Stomach (tissue), 9 donors: ENCODE results near the gene RPS19. TPM values are rescaled to one million over a fixed set of nuclear protein-coding genes. Genes with fewer than 3 reads are reported as not detected.

Source experiments
- DNase-seq, 2 donors: peaks; one replicate each; pipeline versions ENCODE4 v3.0.0 to v3.0.0-alpha.2; 2013 to 2019
- H3K27ac ChIP-seq, 5 donors: fragments of 200-600 bp in 4 of 5; sonication (generic) in 4 of 5; one replicate each; pipeline ENCODE4 v1.5.1; 2013 to 2019; ENCODE audit warnings: mild to moderate bottlenecking in 1 of 5, moderate library complexity in 1 of 5
- H3K27me3 ChIP-seq, 3 donors: fragments of 200-600 bp; sonication (generic); one replicate each; pipeline ENCODE4 v1.5.1; 2017 to 2019; ENCODE audit warnings: mixed run types in 1 of 3
- H3K36me3 ChIP-seq, 4 donors: fragments of 200-600 bp; sonication (generic); 1 replicate in 3 of 4; 2 replicates in 1 of 4; pipeline ENCODE4 v1.5.1; 2016 to 2019
- H3K4me1 ChIP-seq, 4 donors: fragments of 200-600 bp; sonication (generic); one replicate each; pipeline ENCODE4 v1.5.1; 2016 to 2019
- H3K4me3 ChIP-seq, 4 donors: fragments of 200-600 bp; sonication (generic) in 3 of 4; one replicate each; pipeline ENCODE4 v1.5.1; 2016 to 2019; ENCODE audit warnings: mild to moderate bottlenecking in 1 of 4
- H3K9me3 ChIP-seq, 4 donors: fragments of 200-600 bp; sonication (generic); one replicate each; pipeline ENCODE4 v1.5.1; 2016 to 2019
- CTCF ChIP-seq, 7 experiments: fragments of 450-650 bp in 4 of 7; fragments of 200-600 bp in 3 of 7; sonication (generic) in 3 of 7; IDR thresholded peaks; one replicate each; pipeline ENCODE4 v1.5.1; 2016 to 2019; ENCODE audit warnings: antibody characterized with exemption in 7 of 7, control low read depth in 2 of 7, mild to moderate bottlenecking in 1 of 7
- EP300 ChIP-seq: sonication (generic); formaldehyde crosslinking; IDR thresholded peaks from one replicate; pipeline ENCODE4 v1.6.1; 2017; ENCODE audit warnings: antibody characterized with exemption
- POLR2A ChIP-seq, 4 donors: fragments of 450-650 bp; IDR thresholded peaks; one replicate each; pipeline ENCODE4 v1.6.1; 2016; ENCODE audit warnings: antibody characterized with exemption in 4 of 4, control low read depth in 2 of 4, mild to moderate bottlenecking in 1 of 4, moderate library complexity in 1 of 4
- POLR2AphosphoS5 ChIP-seq, 3 donors: sonication (generic); formaldehyde crosslinking; IDR thresholded peaks; one replicate each; pipeline ENCODE4 v1.6.1; 2016; ENCODE audit warnings: antibody characterized with exemption in 3 of 3
- WGBS, 5 donors: extraction: QIAGEN DNeasy Blood & Tissue Kit in 3 of 5; methylation state at CpG; one replicate each; pipeline versions ENCODE4 v1.1.5 to v1.1.7; 2013 to 2018; 5-methylcytosine and 5-hydroxymethylcytosine counted together
- intact Hi-C: fragments of 100-400 bp; cut with DNase I; formaldehyde crosslinking; loops from one replicate; pipeline ENCODE4 v1.15.1; 2023; ENCODE audit warnings: low total_unique reads
- polyA plus RNA-seq, 3 donors: library from polyadenylated mRNA; stranded (reverse); fragments of 200-250 nt; gene quantifications; one replicate each; pipeline ENCODE4 v1.2.3, GENCODE V29; 2013
- total RNA-seq, 5 donors: library from RNA; depleted of rRNA; stranded (reverse); fragments of >200 nt; gene quantifications; one replicate each; pipeline versions ENCODE4 v1.1.0 to v1.2.3, GENCODE V29; 2014 to 2016
- donor health status: healthy with polysubstance abuse.
- donor health status: Bipolar disorder and iron deficiency.
- donor health status: healthy.

Gene RPS19
- total and polyA plus RNA-seq, 8 donors, result 394 to 4,242 (median 1,438) TPM

DNA sequence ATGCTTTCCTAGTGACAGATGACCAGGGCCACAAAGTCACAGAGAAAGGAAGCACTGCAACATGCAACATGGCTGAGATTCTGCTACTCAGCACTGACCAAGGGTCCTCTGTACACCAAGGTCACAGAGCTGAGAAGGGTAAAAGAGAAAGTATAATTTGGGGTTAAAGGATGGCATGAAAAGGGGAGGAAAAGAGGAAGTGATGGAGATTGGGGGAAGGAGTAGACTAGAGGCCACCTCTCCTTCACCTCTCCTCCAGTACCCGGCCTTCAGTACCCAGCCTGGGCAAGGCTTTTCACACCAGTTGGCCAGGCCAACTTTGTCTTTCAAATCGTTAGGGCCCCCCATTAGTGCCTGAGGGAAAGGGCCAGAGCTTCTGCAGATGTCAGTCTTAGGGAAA is 6.3 kb upstream of the RPS19 start:
- no peak for DNase-seq
- WGBS, 5 donors, result 63 to 76% (median 69%) methylated on average over 2 of the region's 2 CpGs
- no peak overlapping the region for H3K27ac ChIP-seq
- H3K9me3 ChIP-seq, result no peaks in the 10 kb centered on the region
- H3K27me3 ChIP-seq, result peaks cover 0 to 21% (median 0%) of the 10 kb centered on the region in 3 donors
- no peak overlapping the region for H3K4me3 ChIP-seq
- peaks cover under 1 to 5% (median 3%) of the 10 kb centered on the region in 4 donors for H3K4me1 ChIP-seq
- H3K36me3 ChIP-seq, result no peaks in the 10 kb centered on the region
- TF ChIP-seq EP300, result no peak
- no peak for TF ChIP-seq POLR2A (IDR thresholded peaks at IDR 0.05)
- no peak for TF ChIP-seq CTCF (IDR thresholded peaks at IDR 0.05)
- no peak for TF ChIP-seq POLR2AphosphoS5 (IDR thresholded peaks at IDR 0.05)
- intact Hi-C loops, result no loop called here

DNA sequence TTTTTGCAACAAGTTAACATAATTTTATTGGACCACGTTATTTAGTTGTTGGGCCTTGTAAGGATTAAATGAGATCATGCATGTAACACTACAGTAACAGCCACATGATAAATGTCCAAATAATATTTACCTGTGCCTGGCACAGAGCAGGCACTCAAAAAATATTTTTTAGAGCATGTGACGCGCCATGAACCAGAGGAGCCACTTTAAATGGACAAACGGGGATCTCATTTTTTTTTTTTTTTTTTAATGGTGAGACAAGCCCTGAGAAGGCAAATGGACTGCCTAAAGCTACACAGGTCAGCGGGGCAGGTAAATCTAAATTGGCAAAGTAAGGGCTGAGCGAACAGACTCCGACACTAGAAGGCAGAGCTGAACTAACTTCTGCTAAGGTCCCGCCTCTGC is 840 bp upstream of the RPS19 start:
- TF ChIP-seq EP300 (no peak), POLR2AphosphoS5 (IDR thresholded peaks at IDR 0.05) (no peak), CTCF (IDR thresholded peaks at IDR 0.05) (no peak), POLR2A (IDR thresholded peaks at IDR 0.05) (no peak)
- H3K4me1 ChIP-seq, result peaks cover 24 to 47% (median 43%) of the 10 kb centered on the region in 4 donors
- DNase-seq, result no peak
- WGBS, 5 donors, result 1 to 3% (median 2%) methylated on average over 8 of the region's 8 CpGs
- peak overlapping the region; percentile 94 to 97 (median 96) for H3K27ac ChIP-seq
- no peaks in the 10 kb centered on the region for H3K27me3 ChIP-seq
- H3K4me3 ChIP-seq, result peak overlapping the region; percentile 17 to 96 (median 83)
- H3K9me3 ChIP-seq, result no peaks in the 10 kb centered on the region
- peaks cover 30 to 34% (median 32%) of the 10 kb centered on the region in 4 donors for H3K36me3 ChIP-seq
- intact Hi-C loops, result no loop called here

GRCh38 chr19:41860419-41861115 is 512 bp downstream of the RPS19 start:
- Histone ChIP-seq H3K4me3 (peak overlapping the region; percentile 78 to 96 (median 83)), H3K27ac (peak overlapping the region; percentile 94 to 97 (median 96)), H3K36me3 (peaks cover 43 to 48% (median 45%) of the 10 kb centered on the region in 4 donors), H3K4me1 (peaks cover 27 to 61% (median 56%) of the 10 kb centered on the region in 4 donors), H3K9me3 (no peaks in the 10 kb centered on the region), H3K27me3 (no peaks in the 10 kb centered on the region)
- intact Hi-C loops, result no loop called here
- peak in 1 of 2 donors; percentile 69 for DNase-seq
- TF ChIP-seq POLR2A (IDR thresholded peaks at IDR 0.05) (no peak), CTCF (IDR thresholded peaks at IDR 0.05) (no peak), EP300 (no peak), POLR2AphosphoS5 (IDR thresholded peaks at IDR 0.05) (no peak)
- WGBS, 5 donors, result 0 to 1% (median 1%) methylated on average over 15 to 45 of the region's 45 CpGs

DNA sequence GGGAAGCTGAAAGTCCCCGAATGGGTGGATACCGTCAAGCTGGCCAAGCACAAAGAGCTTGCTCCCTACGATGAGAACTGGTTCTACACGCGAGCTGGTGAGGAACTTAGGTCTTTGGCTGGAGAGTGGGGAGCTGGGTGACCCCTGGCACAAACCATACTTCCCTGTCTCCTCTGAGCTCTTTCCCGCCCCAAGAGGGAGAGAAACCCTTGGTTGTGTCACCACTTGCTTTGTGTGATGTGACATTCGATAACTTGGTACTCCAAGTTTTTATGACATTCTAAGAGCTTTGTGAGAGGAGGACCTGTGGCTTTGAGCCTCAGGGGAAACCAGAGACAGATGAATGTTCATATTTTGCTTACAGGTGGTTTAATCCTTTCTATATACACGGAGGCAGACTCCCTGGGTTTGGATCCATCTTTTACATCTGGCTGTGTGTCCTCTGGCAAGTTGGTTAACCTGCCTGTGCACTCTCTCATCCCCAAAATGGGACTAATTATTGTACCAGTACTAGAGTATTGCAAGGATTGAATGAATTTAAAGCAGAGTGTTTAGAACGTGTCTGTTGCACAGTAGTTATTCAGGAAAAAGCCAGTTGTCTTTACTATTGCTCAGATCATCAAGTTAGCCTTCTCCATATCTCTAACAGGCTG is 1.2 kb downstream of the RPS19 start:
- no peaks in the 10 kb centered on the region for H3K9me3 ChIP-seq
- peak overlapping the region in 4 of 5 donors; percentile 94 to 96 (median 96) for H3K27ac ChIP-seq
- no peak for TF ChIP-seq POLR2A (IDR thresholded peaks at IDR 0.05)
- TF ChIP-seq CTCF (IDR thresholded peaks at IDR 0.05), result no peak
- no peak for TF ChIP-seq POLR2AphosphoS5 (IDR thresholded peaks at IDR 0.05)
- TF ChIP-seq EP300, result no peak
- peaks cover 45 to 54% (median 51%) of the 10 kb centered on the region in 4 donors for H3K36me3 ChIP-seq
- H3K4me3 ChIP-seq, result peak overlapping the region; percentile 78 to 96 (median 83)
- intact Hi-C loops, result no loop called here
- H3K27me3 ChIP-seq, result no peaks in the 10 kb centered on the region
- H3K4me1 ChIP-seq, result peaks cover 27 to 66% (median 62%) of the 10 kb centered on the region in 4 donors
- 16 to 25% (median 18%) methylated on average over 9 of the region's 9 CpGs for WGBS, 5 donors
- no peak for DNase-seq
